Testis (tissue), 2 donors: ENCODE results near the gene HOXB3.

ENCODE experiments used
- POLR2A ChIP-seq: fragments of 450-650 bp; IDR thresholded peaks from one replicate; pipeline ENCODE4 v1.6.1; 2017; ENCODE audit warnings: antibody characterized with exemption, mild to moderate bottlenecking, moderate library complexity
- TF ChIP-seq, protein P1 (sequence below), 3 experiments: fragments of 450-650 bp in 2 of 3; fragments of 200-600 bp in 1 of 3; sonication (generic) in 1 of 3; IDR thresholded peaks; one replicate each; pipeline ENCODE4 v1.5.1; 2016 to 2019; ENCODE audit warnings: antibody characterized with exemption in 3 of 3, mild to moderate bottlenecking in 2 of 3, moderate library complexity in 1 of 3

DNA sequence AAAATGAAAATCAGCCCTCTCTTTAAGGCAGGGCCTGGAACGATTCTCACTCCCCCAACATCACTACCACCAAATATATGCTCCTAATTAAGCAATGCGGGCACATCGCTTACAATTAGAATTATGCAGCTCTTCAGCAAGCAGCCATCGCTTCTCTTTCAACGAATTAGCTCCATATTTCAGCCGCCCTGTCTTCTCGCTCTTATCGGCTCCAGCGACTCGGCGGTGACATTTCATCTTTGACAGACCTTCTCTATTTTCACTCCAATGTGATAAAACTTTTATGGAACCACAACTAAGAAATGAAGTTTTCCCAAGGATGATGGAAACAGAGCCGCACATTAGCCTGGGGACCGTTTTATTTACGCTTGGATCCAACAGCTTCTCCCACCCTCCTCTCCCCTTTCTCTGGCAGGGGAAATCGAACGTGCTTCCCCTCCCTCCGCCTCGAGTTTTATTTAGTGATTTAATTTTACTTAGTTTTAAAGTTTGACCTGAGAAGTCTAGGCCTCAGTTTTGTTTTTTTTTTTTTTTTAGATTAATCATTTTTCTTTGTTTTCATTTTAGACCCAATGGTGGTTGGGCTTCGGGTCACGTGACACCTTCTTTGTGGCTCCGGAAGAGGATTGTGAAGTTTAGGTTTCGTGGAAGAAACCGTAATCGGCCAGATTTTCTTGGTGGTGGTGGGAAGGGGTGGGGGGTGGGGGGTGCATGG lies 42.1 kb downstream of the HOXB3 start:
- no peak for TF ChIP-seq POLR2A
- TF ChIP-seq, protein P1, sequence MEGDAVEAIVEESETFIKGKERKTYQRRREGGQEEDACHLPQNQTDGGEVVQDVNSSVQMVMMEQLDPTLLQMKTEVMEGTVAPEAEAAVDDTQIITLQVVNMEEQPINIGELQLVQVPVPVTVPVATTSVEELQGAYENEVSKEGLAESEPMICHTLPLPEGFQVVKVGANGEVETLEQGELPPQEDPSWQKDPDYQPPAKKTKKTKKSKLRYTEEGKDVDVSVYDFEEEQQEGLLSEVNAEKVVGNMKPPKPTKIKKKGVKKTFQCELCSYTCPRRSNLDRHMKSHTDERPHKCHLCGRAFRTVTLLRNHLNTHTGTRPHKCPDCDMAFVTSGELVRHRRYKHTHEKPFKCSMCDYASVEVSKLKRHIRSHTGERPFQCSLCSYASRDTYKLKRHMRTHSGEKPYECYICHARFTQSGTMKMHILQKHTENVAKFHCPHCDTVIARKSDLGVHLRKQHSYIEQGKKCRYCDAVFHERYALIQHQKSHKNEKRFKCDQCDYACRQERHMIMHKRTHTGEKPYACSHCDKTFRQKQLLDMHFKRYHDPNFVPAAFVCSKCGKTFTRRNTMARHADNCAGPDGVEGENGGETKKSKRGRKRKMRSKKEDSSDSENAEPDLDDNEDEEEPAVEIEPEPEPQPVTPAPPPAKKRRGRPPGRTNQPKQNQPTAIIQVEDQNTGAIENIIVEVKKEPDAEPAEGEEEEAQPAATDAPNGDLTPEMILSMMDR (IDR thresholded peaks at IDR 0.05) = no peak
